Measurements from ENCODE around the gene POLRMT.
"Not testable (repeated sequence)": the region's sequence is repeated elsewhere in the genome, so short reads cannot be mapped to it uniquely, and the experiment has no call there.

Gene POLRMT

GRCh38 chr19:588093-588740 lies 45.1 kb downstream of the POLRMT start:
- H3K36me3 ChIP-seq (ENCODE audit: control insufficient read depth, insufficient read depth, low read length), result no peaks in the 10 kb centered on the region
- H3K4me3 ChIP-seq (ENCODE audit: low read length), result no peak overlapping the region
- H3K9ac ChIP-seq (ENCODE audit: low read length), result no peak overlapping the region
- H3K27me3 ChIP-seq (ENCODE audit: control insufficient read depth, insufficient read depth, low read length), result peaks cover 37% of the 10 kb centered on the region
- H3K4me1 ChIP-seq (ENCODE audit: control insufficient read depth, insufficient read depth, low read length), result peaks cover 12% of the 10 kb centered on the region
- no peaks in the 10 kb centered on the region for H3K9me3 ChIP-seq (ENCODE audit: control insufficient read depth, low read length)

GRCh38 chr19:585551-586110 lies 47.7 kb downstream of the POLRMT start:
- H3K4me3 ChIP-seq (ENCODE audit: low read length), result no peak overlapping the region
- peaks cover 22% of the 10 kb centered on the region for H3K27me3 ChIP-seq (ENCODE audit: control insufficient read depth, insufficient read depth, low read length)
- no peaks in the 10 kb centered on the region for H3K9me3 ChIP-seq (ENCODE audit: control insufficient read depth, low read length)
- peaks cover 12% of the 10 kb centered on the region for H3K4me1 ChIP-seq (ENCODE audit: control insufficient read depth, insufficient read depth, low read length)
- no peaks in the 10 kb centered on the region for H3K36me3 ChIP-seq (ENCODE audit: control insufficient read depth, insufficient read depth, low read length)
- no peak overlapping the region for H3K9ac ChIP-seq (ENCODE audit: low read length)

- not testable (repeated sequence) for H3K9ac ChIP-seq (ENCODE audit: low read length); H3K9me3 ChIP-seq (ENCODE audit: control insufficient read depth, low read length); H3K36me3 ChIP-seq (ENCODE audit: control insufficient read depth, insufficient read depth, low read length); H3K4me3 ChIP-seq (ENCODE audit: low read length)
- H3K27me3 ChIP-seq (ENCODE audit: control insufficient read depth, insufficient read depth, low read length), result peaks cover 18% of the 10 kb centered on the region
- H3K4me1 ChIP-seq (ENCODE audit: control insufficient read depth, insufficient read depth, low read length), result peaks cover 12% of the 10 kb centered on the region
Observed at GRCh38 chr19:585146-585545, 48.2 kb downstream of the POLRMT start.

DNA sequence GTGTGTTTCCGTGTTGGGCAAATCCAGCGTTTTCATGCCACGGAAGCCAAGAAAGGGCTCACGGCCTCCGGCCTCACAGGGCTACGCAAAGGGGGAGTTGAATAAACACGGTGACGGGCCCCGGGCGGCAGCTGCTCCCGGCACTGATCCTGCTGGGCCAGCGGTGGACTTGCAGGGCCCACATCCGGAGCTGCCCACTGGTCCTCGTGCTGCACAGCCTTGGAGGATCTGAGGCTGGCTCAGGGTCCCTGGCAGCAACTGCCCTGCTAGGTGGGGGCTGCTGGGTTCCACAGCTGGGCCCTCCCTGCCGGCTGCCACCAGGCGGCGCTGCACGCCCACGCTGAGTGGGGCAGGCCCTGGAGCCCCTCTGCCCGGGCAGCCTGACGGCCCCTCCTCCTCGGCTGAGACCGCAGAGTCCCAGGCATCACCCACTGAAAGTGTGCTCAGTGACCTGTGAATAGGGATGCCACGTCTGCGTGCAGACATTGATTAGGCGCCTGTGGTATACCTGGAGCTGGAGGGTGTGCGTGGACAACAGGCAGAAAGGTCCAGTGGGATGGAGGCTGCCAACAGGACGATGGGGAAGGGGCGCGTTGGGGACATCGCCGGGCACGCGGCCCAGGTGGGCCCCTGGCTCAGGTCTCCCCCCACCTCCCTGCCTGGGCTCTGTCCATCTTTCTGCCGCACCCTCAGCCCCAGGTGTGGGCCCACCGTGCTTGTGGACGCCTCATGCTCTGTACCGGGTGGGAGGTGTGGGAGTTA lies 48.9 kb downstream of the POLRMT start:
- peaks cover 12% of the 10 kb centered on the region for H3K4me1 ChIP-seq (ENCODE audit: control insufficient read depth, insufficient read depth, low read length)
- no peaks in the 10 kb centered on the region for H3K36me3 ChIP-seq (ENCODE audit: control insufficient read depth, insufficient read depth, low read length)
- no peak overlapping the region for H3K9ac ChIP-seq (ENCODE audit: low read length)
- H3K4me3 ChIP-seq (ENCODE audit: low read length), result no peak overlapping the region
- no peaks in the 10 kb centered on the region for H3K9me3 ChIP-seq (ENCODE audit: control insufficient read depth, low read length)
- peaks cover 18% of the 10 kb centered on the region for H3K27me3 ChIP-seq (ENCODE audit: control insufficient read depth, insufficient read depth, low read length)

- no peak overlapping the region for H3K9ac ChIP-seq (ENCODE audit: low read length)
- H3K27me3 ChIP-seq (ENCODE audit: control insufficient read depth, insufficient read depth, low read length), result peaks cover 13% of the 10 kb centered on the region
- H3K36me3 ChIP-seq (ENCODE audit: control insufficient read depth, insufficient read depth, low read length), result no peaks in the 10 kb centered on the region
- H3K9me3 ChIP-seq (ENCODE audit: control insufficient read depth, low read length), result no peaks in the 10 kb centered on the region
- H3K4me3 ChIP-seq (ENCODE audit: low read length), result no peak overlapping the region
- H3K4me1 ChIP-seq (ENCODE audit: control insufficient read depth, insufficient read depth, low read length), result peaks cover 8% of the 10 kb centered on the region
Observed at GRCh38 chr19:583968-584239, 49.4 kb downstream of the POLRMT start.

DNA sequence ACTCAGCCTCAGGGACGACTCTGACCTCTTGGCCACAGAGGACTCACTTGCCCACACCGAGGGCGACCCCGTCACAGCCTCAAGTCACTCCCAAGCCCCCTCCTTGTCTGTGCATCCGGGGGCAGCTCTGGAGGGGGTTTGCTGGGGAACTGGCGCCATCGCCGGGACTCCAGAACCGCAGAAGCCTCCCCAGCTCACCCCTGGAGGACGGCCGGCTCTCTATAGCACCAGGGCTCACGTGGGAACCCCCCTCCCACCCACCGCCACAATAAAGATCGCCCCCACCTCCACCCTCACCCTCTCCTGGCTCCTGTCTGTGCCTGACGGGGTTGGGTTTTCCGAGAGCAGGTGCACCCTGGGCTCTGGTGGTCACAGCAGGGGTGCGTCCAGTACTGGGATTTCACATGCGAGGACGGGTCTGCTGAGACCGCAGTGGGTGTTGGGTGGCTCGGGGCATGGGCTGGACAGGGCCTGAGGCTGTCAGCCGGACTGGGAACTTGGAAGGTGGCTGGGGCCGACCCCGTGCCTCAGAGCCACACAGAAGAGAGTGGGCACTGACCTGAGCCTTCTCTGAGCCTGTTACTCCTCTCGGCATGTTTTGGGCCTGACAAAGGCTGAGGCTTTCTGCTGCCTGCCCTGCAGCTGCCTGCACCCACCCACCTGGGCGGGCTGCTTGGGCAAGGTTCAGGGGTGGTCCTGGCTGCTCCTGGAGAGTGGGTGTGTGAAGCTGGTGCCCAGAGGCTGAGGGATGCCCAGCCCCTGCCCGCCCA lies 50.0 kb downstream of the POLRMT start:
- H3K4me1 ChIP-seq (ENCODE audit: control insufficient read depth, insufficient read depth, low read length), result peaks cover 5% of the 10 kb centered on the region
- no peaks in the 10 kb centered on the region for H3K9me3 ChIP-seq (ENCODE audit: control insufficient read depth, low read length)
- H3K9ac ChIP-seq (ENCODE audit: low read length), result no peak overlapping the region
- H3K36me3 ChIP-seq (ENCODE audit: control insufficient read depth, insufficient read depth, low read length), result no peaks in the 10 kb centered on the region
- no peak overlapping the region for H3K4me3 ChIP-seq (ENCODE audit: low read length)
- peaks cover 7% of the 10 kb centered on the region for H3K27me3 ChIP-seq (ENCODE audit: control insufficient read depth, insufficient read depth, low read length)

GRCh38 chr19:582497-583197 lies 50.7 kb downstream of the POLRMT start:
- H3K27me3 ChIP-seq (ENCODE audit: control insufficient read depth, insufficient read depth, low read length), result no peaks in the 10 kb centered on the region
- H3K4me3 ChIP-seq (ENCODE audit: low read length), result no peak overlapping the region
- no peaks in the 10 kb centered on the region for H3K4me1 ChIP-seq (ENCODE audit: control insufficient read depth, insufficient read depth, low read length)
- H3K9me3 ChIP-seq (ENCODE audit: control insufficient read depth, low read length), result no peaks in the 10 kb centered on the region
- H3K9ac ChIP-seq (ENCODE audit: low read length), result no peak overlapping the region
- no peaks in the 10 kb centered on the region for H3K36me3 ChIP-seq (ENCODE audit: control insufficient read depth, insufficient read depth, low read length)

GRCh38 chr19:581399-582111 lies 51.8 kb downstream of the POLRMT start:
- H3K9ac ChIP-seq (ENCODE audit: low read length), result no peak overlapping the region
- H3K4me1 ChIP-seq (ENCODE audit: control insufficient read depth, insufficient read depth, low read length), result peaks cover 8% of the 10 kb centered on the region
- H3K9me3 ChIP-seq (ENCODE audit: control insufficient read depth, low read length), result no peaks in the 10 kb centered on the region
- H3K27me3 ChIP-seq (ENCODE audit: control insufficient read depth, insufficient read depth, low read length), result no peaks in the 10 kb centered on the region
- H3K36me3 ChIP-seq (ENCODE audit: control insufficient read depth, insufficient read depth, low read length), result no peaks in the 10 kb centered on the region
- no peak overlapping the region for H3K4me3 ChIP-seq (ENCODE audit: low read length)

DNA sequence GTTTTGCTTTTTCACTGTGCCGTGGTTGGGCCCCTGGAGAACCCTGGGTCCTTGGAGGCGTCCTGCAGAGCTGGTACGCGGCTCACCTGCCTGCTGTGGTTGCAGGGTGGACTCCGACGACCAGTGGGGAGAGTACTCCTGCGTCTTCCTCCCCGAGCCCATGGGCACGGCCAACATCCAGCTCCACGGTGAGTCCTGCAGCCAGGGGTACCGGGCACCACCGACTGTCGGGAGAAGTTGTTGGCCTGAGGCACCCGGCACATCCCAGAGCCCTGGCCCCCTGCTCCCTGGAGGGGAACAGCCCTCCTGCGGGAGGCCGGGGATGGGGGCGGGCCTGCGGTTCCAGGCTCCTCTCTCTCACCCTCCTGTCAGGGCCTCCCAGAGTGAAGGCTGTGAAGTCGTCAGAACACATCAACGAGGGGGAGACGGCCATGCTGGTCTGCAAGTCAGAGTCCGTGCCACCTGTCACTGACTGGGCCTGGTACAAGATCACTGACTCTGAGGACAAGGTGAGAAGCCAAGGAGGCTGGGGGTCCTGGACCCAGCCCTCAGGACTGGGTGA lies 53.0 kb downstream of the POLRMT start:
- no peaks in the 10 kb centered on the region for H3K36me3 ChIP-seq (ENCODE audit: control insufficient read depth, insufficient read depth, low read length)
- H3K9me3 ChIP-seq (ENCODE audit: control insufficient read depth, low read length), result no peaks in the 10 kb centered on the region
- H3K27me3 ChIP-seq (ENCODE audit: control insufficient read depth, insufficient read depth, low read length), result no peaks in the 10 kb centered on the region
- peaks cover 18% of the 10 kb centered on the region for H3K4me1 ChIP-seq (ENCODE audit: control insufficient read depth, insufficient read depth, low read length)
- no peak overlapping the region for H3K4me3 ChIP-seq (ENCODE audit: low read length)
- no peak overlapping the region for H3K9ac ChIP-seq (ENCODE audit: low read length)

- Histone ChIP-seq H3K36me3 (ENCODE audit: control insufficient read depth, insufficient read depth, low read length) (no peaks in the 10 kb centered on the region), H3K9me3 (ENCODE audit: control insufficient read depth, low read length) (no peaks in the 10 kb centered on the region), H3K4me3 (ENCODE audit: low read length) (no peak overlapping the region), H3K4me1 (ENCODE audit: control insufficient read depth, insufficient read depth, low read length) (peaks cover 24% of the 10 kb centered on the region), H3K9ac (ENCODE audit: low read length) (no peak overlapping the region), H3K27me3 (ENCODE audit: control insufficient read depth, insufficient read depth, low read length) (no peaks in the 10 kb centered on the region)
Observed at GRCh38 chr19:579842-580155, 53.5 kb downstream of the POLRMT start.

GRCh38 chr19:579111-579841 lies 54.1 kb downstream of the POLRMT start:
- Histone ChIP-seq H3K36me3 (ENCODE audit: control insufficient read depth, insufficient read depth, low read length) (no peaks in the 10 kb centered on the region), H3K4me3 (ENCODE audit: low read length) (no peak overlapping the region)

More at GRCh38 chr19:579111-579841, 54.1 kb downstream of the POLRMT start:
- Histone ChIP-seq H3K9me3 (ENCODE audit: control insufficient read depth, low read length) (no peaks in the 10 kb centered on the region), H3K9ac (ENCODE audit: low read length) (no peak overlapping the region), H3K4me1 (ENCODE audit: control insufficient read depth, insufficient read depth, low read length) (peaks cover 29% of the 10 kb centered on the region), H3K27me3 (ENCODE audit: control insufficient read depth, insufficient read depth, low read length) (no peaks in the 10 kb centered on the region)
